Hepatocyte (in vitro differentiated cells): ENCODE data around the gene STAM. TPM values are rescaled to one million over a fixed set of nuclear protein-coding genes. Genes with fewer than 3 reads are reported as not detected.

ENCODE experiments used
- DNase-seq: peaks from one replicate; pipeline ENCODE4 v3.0.0-alpha.2; 2016; ENCODE audit warnings: low spot score
- H2AFZ ChIP-seq: fragments of 200-600 bp; sonication (generic); 2 replicates; pipeline ENCODE4 v1.6.0; 2016; ENCODE audit warnings: antibody characterized with exemption, mild to moderate bottlenecking
- H3K27ac ChIP-seq: fragments of 200-600 bp; sonication (generic); 2 replicates; pipeline ENCODE4 v1.5.1; 2016; ENCODE audit warnings: mild to moderate bottlenecking
- H3K27me3 ChIP-seq: fragments of 200-600 bp; sonication (generic); 2 replicates; pipeline ENCODE4 v1.6.1; 2016
- H3K36me3 ChIP-seq: fragments of 200-600 bp; sonication (generic); replicated peaks from 2 replicates; pipeline ENCODE4 v1.5.1; 2016; ENCODE audit warnings: low read depth; ENCODE audit not compliant: insufficient read depth
- H3K4me1 ChIP-seq: fragments of 200-600 bp; sonication (generic); 2 replicates; pipeline ENCODE4 v1.5.1; 2016; ENCODE audit warnings: mild to moderate bottlenecking, moderate library complexity; ENCODE audit not compliant: insufficient read depth
- H3K4me2 ChIP-seq: fragments of 200-600 bp; sonication (generic); 2 replicates; pipeline ENCODE4 v1.6.0; 2016
- H3K4me3 ChIP-seq: fragments of 200-600 bp; sonication (generic); 2 replicates; pipeline ENCODE4 v1.5.1; 2016; ENCODE audit warnings: mild to moderate bottlenecking
- H3K79me2 ChIP-seq: fragments of 200-600 bp; sonication (generic); 2 replicates; pipeline ENCODE4 v1.6.0; 2017; ENCODE audit warnings: mild to moderate bottlenecking
- H3K9me2 ChIP-seq: fragments of 200-600 bp; sonication (generic); replicated peaks from 2 replicates; pipeline ENCODE4 v1.6.0; 2017; ENCODE audit warnings: mild to moderate bottlenecking; ENCODE audit not compliant: insufficient read depth
- H3K9me3 ChIP-seq: fragments of 200-600 bp; sonication (generic); 2 replicates; pipeline ENCODE4 v1.5.1; 2016; ENCODE audit warnings: low read depth, mild to moderate bottlenecking
- H4K20me1 ChIP-seq: fragments of 200-600 bp; sonication (generic); 2 replicates; pipeline ENCODE4 v1.6.0; 2016; ENCODE audit warnings: mild to moderate bottlenecking; ENCODE audit not compliant: insufficient read depth, poor library complexity, severe bottlenecking
- CTCF ChIP-seq: fragments of 200-600 bp; sonication (generic); IDR thresholded peaks from 2 replicates; pipeline ENCODE4 v1.5.1; 2016; ENCODE audit warnings: antibody characterized with exemption, mild to moderate bottlenecking; ENCODE audit not compliant: poor library complexity
- EZH2 ChIP-seq: fragments of 200-600 bp; sonication (generic); IDR thresholded peaks from 2 replicates; pipeline ENCODE4 v1.6.1; 2016; ENCODE audit warnings: antibody characterized with exemption, mild to moderate bottlenecking, borderline replicate concordance
- EZH2phosphoT487 ChIP-seq: fragments of 200-600 bp; sonication (generic); IDR thresholded peaks from one replicate; pipeline ENCODE4 v1.6.1; 2018; ENCODE audit warnings: antibody characterized with exemption, mild to moderate bottlenecking, low read depth, moderate library complexity; ENCODE audit not compliant: unreplicated experiment, severe bottlenecking
- WGBS: methylation state at CpG from one replicate; pipeline ENCODE4 v1.1.6; 2016; ENCODE audit warnings: low lambda C conversion rate; ENCODE audit errors: missing lambda C conversion rate; 5-methylcytosine and 5-hydroxymethylcytosine counted together
- polyA plus RNA-seq: library from polyadenylated mRNA; unstranded; fragments of >200 nt; fragmentation: Nextera tagmentation; extraction: Ambion mirVana; gene quantifications from 2 replicates; pipeline ENCODE4 v1.2.1, GENCODE V29; 2016
- total RNA-seq: library from RNA; depleted of rRNA; stranded (reverse); fragments of >200 nt; gene quantifications from 2 replicates; pipeline ENCODE4 v1.2.3, GENCODE V29; 2014

Gene STAM
- total and polyA plus RNA-seq, 2 experiments from 2014 or later = 20.6 to 29.9 TPM

GRCh38 chr10:17643339-17643754 is 604 bp upstream of the STAM start:
- TF ChIP-seq EZH2 (no peak), CTCF (no peak), EZH2phosphoT487 (no peak)
- H3K27me3 ChIP-seq = no peaks in the 10 kb centered on the region
- peak overlapping the region; percentile 35 for H3K4me3 ChIP-seq
- H3K36me3 ChIP-seq = no peaks in the 10 kb centered on the region
- under 1% methylated on average over 13 of the region's 13 CpGs for WGBS
- peaks cover 18% of the 10 kb centered on the region for H3K4me1 ChIP-seq
- H2AFZ ChIP-seq = peak overlapping the region; percentile 40
- H4K20me1 ChIP-seq = peaks cover 3% of the 10 kb centered on the region
- peak overlapping the region; percentile 96 for H3K27ac ChIP-seq
- peaks cover 56% of the 10 kb centered on the region for H3K79me2 ChIP-seq
- DNase-seq = peak; percentile 83
- H3K4me2 ChIP-seq = peak overlapping the region; percentile 86
- no peaks in the 10 kb centered on the region for H3K9me3 ChIP-seq
- H3K9me2 ChIP-seq = no peaks in the 10 kb centered on the region

- Histone ChIP-seq H4K20me1 (peaks cover 3% of the 10 kb centered on the region), H3K27ac (peak overlapping the region; percentile 96), H3K27me3 (no peaks in the 10 kb centered on the region), H3K36me3 (no peaks in the 10 kb centered on the region), H2AFZ (peak overlapping the region; percentile 40), H3K4me3 (peak overlapping the region; percentile 71), H3K4me2 (peak overlapping the region; percentile 86), H3K79me2 (peaks cover 68% of the 10 kb centered on the region), H3K9me2 (no peaks in the 10 kb centered on the region), H3K4me1 (peaks cover 18% of the 10 kb centered on the region), H3K9me3 (no peaks in the 10 kb centered on the region)
- TF ChIP-seq EZH2 (no peak), CTCF (no peak), EZH2phosphoT487 (no peak)
- WGBS = 3% methylated on average over 9 of the region's 9 CpGs
- DNase-seq = peak; percentile 46
These were observed 563 bp downstream of the STAM start for GRCh38 chr10:17644485-17644943.

- Histone ChIP-seq H2AFZ (no peak overlapping the region), H3K9me3 (no peaks in the 10 kb centered on the region), H3K27me3 (no peaks in the 10 kb centered on the region), H3K79me2 (peaks cover 79% of the 10 kb centered on the region), H3K36me3 (no peaks in the 10 kb centered on the region), H3K9me2 (no peaks in the 10 kb centered on the region), H3K27ac (peak overlapping the region; percentile 47), H3K4me3 (no peak overlapping the region), H3K4me2 (peak overlapping the region; percentile 86), H3K4me1 (peaks cover 18% of the 10 kb centered on the region), H4K20me1 (peaks cover 3% of the 10 kb centered on the region)
- TF ChIP-seq EZH2phosphoT487 = no peak
- TF ChIP-seq EZH2 = no peak
- TF ChIP-seq CTCF = no peak
- 59% methylated on average over 6 of the region's 6 CpGs for WGBS
- peak; percentile 20 for DNase-seq
These were observed 1.8 kb downstream of the STAM start for GRCh38 chr10:17645621-17646345.
